Progenitor cell of endocrine pancreas (in vitro differentiated cells): ENCODE data around the gene TMEM132E. TPM values are rescaled to one million over a fixed set of nuclear protein-coding genes. Genes with fewer than 3 reads are reported as not detected.

Experiments used
- DNase-seq: peaks from one replicate; pipeline ENCODE4 v3.0.0; 2021; ENCODE audit warnings: low spot score; ENCODE audit not compliant: unreplicated experiment
- H3K27ac Mint-ChIP-seq: 2 replicates; pipeline ENCODE4 v1.8.0; 2021; ENCODE audit warnings: mild to moderate bottlenecking, moderate library complexity, mixed read lengths
- H3K27me3 Mint-ChIP-seq: 2 replicates; pipeline ENCODE4 v1.8.0; 2021; ENCODE audit warnings: mixed read lengths
- H3K36me3 Mint-ChIP-seq: 2 replicates; pipeline ENCODE4 v1.8.0; 2022; ENCODE audit warnings: mixed read lengths; ENCODE audit not compliant: insufficient read depth
- H3K4me1 Mint-ChIP-seq: 2 replicates; pipeline ENCODE4 v1.8.0; 2021; ENCODE audit warnings: low read depth, mixed read lengths
- H3K4me3 Mint-ChIP-seq: 2 replicates; pipeline ENCODE4 v1.8.0; 2021; ENCODE audit warnings: low read depth, mild to moderate bottlenecking, moderate library complexity, mixed read lengths
- H3K9me3 Mint-ChIP-seq: 2 replicates; pipeline ENCODE4 v1.8.0; 2021; ENCODE audit warnings: low read depth, mixed read lengths
- CTCF ChIP-seq: fragments of 200-600 bp; sonication (generic); IDR thresholded peaks from one replicate; pipeline ENCODE4 v1.5.0; 2021; ENCODE audit warnings: antibody characterized with exemption, mild to moderate bottlenecking; ENCODE audit not compliant: unreplicated experiment
- total RNA-seq: library from RNA; stranded (reverse); gene quantifications from 2 replicates; pipeline ENCODE4 v1.2.1, GENCODE V29; 2021

The TMEM132E gene
- total RNA-seq, 1 donor from 2014 or later = 0.05 TPM

- no peaks in the 10 kb centered on the region for H3K9me3 Mint-ChIP-seq
- H3K27ac Mint-ChIP-seq = no peak overlapping the region
- no peak for TF ChIP-seq CTCF
- peaks cover 11% of the 10 kb centered on the region for H3K4me1 Mint-ChIP-seq
- peak overlapping the region; percentile 78 for H3K4me3 Mint-ChIP-seq
- peaks cover 86% of the 10 kb centered on the region for H3K27me3 Mint-ChIP-seq
- no peaks in the 10 kb centered on the region for H3K36me3 Mint-ChIP-seq
- DNase-seq = no peak
Measured at GRCh38 chr17:34578016-34578415, 1.4 kb upstream of the TMEM132E start.

GRCh38 chr17:34578656-34579016, 746 bp upstream of the TMEM132E start:
- H3K27ac Mint-ChIP-seq = no peak overlapping the region
- peaks cover 86% of the 10 kb centered on the region for H3K27me3 Mint-ChIP-seq

GRCh38 chr17:34579979-34580684, 750 bp downstream of the TMEM132E start:
- no peak for TF ChIP-seq CTCF
- Mint-ChIP-seq H3K9me3 (no peaks in the 10 kb centered on the region), H3K4me1 (peaks cover 11% of the 10 kb centered on the region), H3K27ac (no peak overlapping the region), H3K27me3 (peaks cover 86% of the 10 kb centered on the region), H3K36me3 (no peaks in the 10 kb centered on the region), H3K4me3 (peak overlapping the region; percentile 44)
- DNase-seq = no peak

More at GRCh38 chr17:34578656-34579016, 746 bp upstream of the TMEM132E start:
- no peak for DNase-seq
- no peaks in the 10 kb centered on the region for H3K9me3 Mint-ChIP-seq
- H3K36me3 Mint-ChIP-seq = no peaks in the 10 kb centered on the region
- H3K4me3 Mint-ChIP-seq = peak overlapping the region; percentile 78
- no peak for TF ChIP-seq CTCF
- peaks cover 11% of the 10 kb centered on the region for H3K4me1 Mint-ChIP-seq

- H3K27me3 Mint-ChIP-seq = peaks cover 86% of the 10 kb centered on the region
- TF ChIP-seq CTCF = peak; percentile 22
- H3K27ac Mint-ChIP-seq = no peak overlapping the region
- DNase-seq = no peak
- H3K4me1 Mint-ChIP-seq = peaks cover 11% of the 10 kb centered on the region
- peak overlapping the region; percentile 8 for H3K4me3 Mint-ChIP-seq
- H3K9me3 Mint-ChIP-seq = no peaks in the 10 kb centered on the region
- no peaks in the 10 kb centered on the region for H3K36me3 Mint-ChIP-seq
Measured at GRCh38 chr17:34580685-34581445, 1.5 kb downstream of the TMEM132E start.

GRCh38 chr17:34581446-34582184, 2.2 kb downstream of the TMEM132E start:
- Mint-ChIP-seq H3K36me3 (no peaks in the 10 kb centered on the region), H3K27me3 (peaks cover 86% of the 10 kb centered on the region), H3K27ac (no peak overlapping the region), H3K4me1 (peaks cover 11% of the 10 kb centered on the region), H3K4me3 (peak overlapping the region; percentile 60), H3K9me3 (no peaks in the 10 kb centered on the region)
- no peak for TF ChIP-seq CTCF
- DNase-seq = no peak
